Measurements from ENCODE around the gene RNF121. TPM values are rescaled to one million over a fixed set of nuclear protein-coding genes. Genes with fewer than 3 reads are reported as not detected.

RNF121 gene
- total and polyA plus RNA-seq, 2 of the 8 experiments (the other 6 are each of a cell fraction or from before 2014, with no cell fraction given) = 39.7 to 51.6 TPM

DNA sequence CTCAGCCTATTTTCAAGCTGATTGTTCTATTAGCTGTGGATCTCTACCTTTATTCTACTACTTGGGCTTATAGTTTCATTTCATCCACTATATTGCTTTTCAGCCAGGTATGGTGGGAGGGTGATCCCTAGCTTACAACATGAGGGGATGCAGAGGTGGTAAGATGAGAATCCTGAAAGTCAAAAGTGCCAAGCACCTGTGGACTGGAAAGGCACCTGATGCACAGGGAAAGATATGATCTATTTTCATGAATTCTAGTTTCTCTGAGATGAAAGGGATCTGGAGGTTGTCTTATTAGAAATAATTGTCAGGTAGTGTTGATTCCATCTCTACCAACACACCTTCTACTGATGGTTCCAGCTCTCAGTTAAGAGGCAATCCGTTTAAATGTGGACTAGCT is 48.2 kb downstream of the RNF121 start:
- DNase-seq (ENCODE audit: low read depth in 1 of 2, low spot score in 2 of 2) (no peak), FAIRE-seq (no peak)
- Histone ChIP-seq H4K20me1 (replicated peaks in 1 of 2; ENCODE audit: control insufficient read depth in 1 of 2, insufficient read depth in 2 of 2, low read length in 2 of 2) (peaks cover 0 to 6% of the 10 kb centered on the region in 2 experiments), H3K18ac (ENCODE audit: extremely low read depth, low read length) (no peak overlapping the region), H3K79me2 (ENCODE audit: control insufficient read depth in 1 of 2, insufficient read depth in 2 of 2, low read length in 2 of 2) (no peaks in the 10 kb centered on the region), H3K4ac (replicated peaks; ENCODE audit: insufficient read length, low read depth, low read length) (no peak overlapping the region), H4K5ac (ENCODE audit: insufficient read length, low read depth, low read length) (no peak overlapping the region), H3K27ac (ENCODE audit: low read depth, low read length) (no peak overlapping the region), H2BK20ac (ENCODE audit: low read length) (no peak overlapping the region), H4K8ac (ENCODE audit: extremely low read depth, insufficient read depth, low read length) (no peak overlapping the region), H3K14ac (ENCODE audit: insufficient read length) (no peak overlapping the region), H2BK5ac (ENCODE audit: low read depth, low read length) (no peak overlapping the region), H3K27me3 (replicated peaks in 1 of 4; ENCODE audit: control insufficient read depth in 3 of 4, extremely low read depth in 1 of 4, insufficient read depth in 3 of 4, low read length in 3 of 4) (no peaks in the 10 kb centered on the region), H2BK12ac (ENCODE audit: low read depth, low read length) (no peak overlapping the region), H3K23ac (ENCODE audit: insufficient read length) (no peak overlapping the region), H3K36me3 (ENCODE audit: control insufficient read depth in 2 of 4, insufficient read depth in 4 of 4, low read length in 3 of 4) (peaks cover 0 to 6% (median 3%) of the 10 kb centered on the region in 4 experiments; a peak in 3 of 8 replicates), H3K4me2 (ENCODE audit: insufficient read depth in 1 of 2, low read depth in 2 of 2, low read length in 2 of 2) (no peak overlapping the region), H3K4me1 (replicated peaks in 1 of 4; ENCODE audit: control insufficient read depth in 3 of 4, insufficient read depth in 4 of 4, low read length in 3 of 4) (no peaks in the 10 kb centered on the region), H2BK15ac (ENCODE audit: low read length) (no peak overlapping the region), H3K79me1 (ENCODE audit: low read depth, low read length) (no peaks in the 10 kb centered on the region), H3K9me3 (ENCODE audit: insufficient read depth in 2 of 2, low read depth in 1 of 2, low read length in 1 of 2) (no peaks in the 10 kb centered on the region), H2AFZ (ENCODE audit: low read length) (no peak overlapping the region), H3K23me2 (ENCODE audit: low read depth, low read length) (no peaks in the 10 kb centered on the region), H3K4me3 (ENCODE audit: extremely low read depth in 1 of 4, insufficient read depth in 2 of 4, low read depth in 3 of 4, low read length in 4 of 4) (no peak overlapping the region), H3K9ac (replicated peaks in 1 of 4; ENCODE audit: extremely low read depth in 1 of 4, low read depth in 3 of 4, low read length in 3 of 4) (no peak overlapping the region; a peak in 1 of 7 replicates), H2AK5ac (ENCODE audit: low read depth, low read length) (no peak overlapping the region), H3K56ac (replicated peaks; ENCODE audit: insufficient read length, low read depth, low read length) (no peak overlapping the region), H2BK120ac (replicated peaks; ENCODE audit: low read depth, low read length) (no peak overlapping the region), H4K91ac (replicated peaks; ENCODE audit: insufficient read length, low read length) (no peak overlapping the region)
- CTCF ChIA-PET (ENCODE audit: partially characterized antibody) = interaction anchor here (0.6 to 4.8 kb wide), 35 partner anchors 9 to 478 kb away, joined by 3 to 54 read pairs (median 3); partner anchors contain the start of gene IL18BP
- WGBS, 2 experiments (ENCODE audit: extremely low coverage in 1 of 2, insufficient coverage in 1 of 2, insufficient read length in 1 of 2, insufficient replicate concordance in 2 of 2, low coverage in 1 of 2, low lambda C conversion rate in 2 of 2, missing lambda C conversion rate in 1 of 2) = 95% methylated on average over 1 of the region's 1 CpG; no CpG with 5 or more reads in 1 of the 2 experiments
- POLR2A ChIA-PET (ENCODE audit: partially characterized antibody) = interaction anchor here (0.6 to 1.8 kb wide), 2 partner anchors 13 to 23 kb away, joined by 3 to 4 read pairs; no protein-coding TSS in a partner anchor
- TF ChIP-seq SP1 (IDR thresholded peaks at IDR 0.05; ENCODE audit: low read depth, low read length) = no peak
- TF ChIP-seq, protein P1, sequence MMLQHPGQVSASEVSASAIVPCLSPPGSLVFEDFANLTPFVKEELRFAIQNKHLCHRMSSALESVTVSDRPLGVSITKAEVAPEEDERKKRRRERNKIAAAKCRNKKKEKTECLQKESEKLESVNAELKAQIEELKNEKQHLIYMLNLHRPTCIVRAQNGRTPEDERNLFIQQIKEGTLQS (IDR thresholded peaks at IDR 0.05; ENCODE audit: insufficient read depth, low read depth, low read length) = no peak

All from H1 (cell line).